DND-41 (cell line): ENCODE measurements around the gene BCL11A.

ENCODE experiments used
- CTCF ChIP-seq: IDR thresholded peaks from 2 replicates; pipeline ENCODE4 v1.5.1; 2012; ENCODE audit warnings: borderline replicate concordance, low read length, moderate library complexity, mild to moderate bottlenecking; ENCODE audit not compliant: poor library complexity, severe bottlenecking; ENCODE audit errors: extremely low read depth
- EZH2 ChIP-seq: IDR thresholded peaks from 3 replicates; pipeline ENCODE4 v1.6.1; 2012; ENCODE audit warnings: borderline replicate concordance, low read depth, mild to moderate bottlenecking, moderate library complexity, low read length, inconsistent platforms; ENCODE audit not compliant: severe bottlenecking

GRCh38 chr2:60408811-60409530 lies 144.5 kb downstream of the BCL11A start:
- TF ChIP-seq CTCF (no peak), EZH2 (no peak)
